CD14-positive monocyte (primary cell): ENCODE results near the gene TNFRSF14. TPM values are rescaled to one million over a fixed set of nuclear protein-coding genes. Genes with fewer than 3 reads are reported as not detected.

Source experiments
- DNase-seq, 3 donors: peaks; one replicate each; pipeline ENCODE4 v3.0.0-alpha.2; 2011 to 2022
- H2AFZ ChIP-seq: 2 replicates; pipeline ENCODE4 v1.6.0; 2012; ENCODE audit warnings: mild to moderate bottlenecking, low read depth, low read length, inconsistent platforms; ENCODE audit not compliant: insufficient read depth, poor library complexity, severe bottlenecking
- H3K27ac ChIP-seq, 2 donors: 1 replicate in 1 of 2; 2 replicates in 1 of 2; pipeline ENCODE4 v1.5.1; 2012 to 2013; ENCODE audit warnings: low read length in 2 of 2, control low read depth in 1 of 2, inconsistent platforms in 1 of 2, low read depth in 1 of 2, mild to moderate bottlenecking in 1 of 2
- H3K27me3 ChIP-seq, 2 donors: one replicate each; pipeline versions ENCODE4 v1.6.0 to v1.6.1; 2011 to 2013; ENCODE audit warnings: low read length in 2 of 2; ENCODE audit not compliant: control insufficient read depth in 2 of 2, insufficient read depth in 2 of 2
- H3K36me3 ChIP-seq, 2 donors: replicated peaks in 1 of 2; 1 replicate in 1 of 2; 2 replicates in 1 of 2; pipeline versions ENCODE4 v1.5.1 to v1.6.1; 2012 to 2013; ENCODE audit warnings: low read length in 2 of 2, control low read depth in 1 of 2, inconsistent platforms in 1 of 2, mild to moderate bottlenecking in 1 of 2; ENCODE audit not compliant: insufficient read depth in 2 of 2, control insufficient read depth in 1 of 2
- H3K4me1 ChIP-seq, 2 donors: 1 replicate in 1 of 2; 2 replicates in 1 of 2; pipeline versions ENCODE4 v1.5.1 to v1.6.1; 2012 to 2013; ENCODE audit warnings: low read length in 2 of 2, control low read depth in 1 of 2, inconsistent platforms in 1 of 2, mild to moderate bottlenecking in 1 of 2, moderate library complexity in 1 of 2; ENCODE audit not compliant: insufficient read depth in 2 of 2, control insufficient read depth in 1 of 2
- H3K4me2 ChIP-seq: replicated peaks from 2 replicates; pipeline ENCODE3; 2012; ENCODE audit warnings: low read length, moderate library complexity, mild to moderate bottlenecking; ENCODE audit not compliant: poor library complexity, severe bottlenecking; ENCODE audit errors: extremely low read depth
- H3K4me3 ChIP-seq, 3 experiments: fragments of 200-600 bp in 1 of 3; sonication (generic) in 1 of 3; replicated peaks in 1 of 3; 1 replicate in 2 of 3; 2 replicates in 1 of 3; pipeline ENCODE4 v1.5.1; 2011 to 2013; ENCODE audit warnings: low read length in 3 of 3, mild to moderate bottlenecking in 3 of 3, control low read depth in 2 of 3, low read depth in 2 of 3, inconsistent platforms in 1 of 3, moderate library complexity in 1 of 3
- H3K79me2 ChIP-seq: 2 replicates; pipeline ENCODE4 v1.6.0; 2012; ENCODE audit warnings: mild to moderate bottlenecking, control low read depth, inconsistent platforms, low read length, moderate library complexity; ENCODE audit not compliant: insufficient read depth
- H3K9ac ChIP-seq: 2 replicates; pipeline ENCODE4 v1.6.0; 2017; ENCODE audit warnings: low read length, mild to moderate bottlenecking; ENCODE audit not compliant: insufficient read depth, poor library complexity, severe bottlenecking
- H3K9me3 ChIP-seq, 2 donors: replicated peaks in 1 of 2; 1 replicate in 1 of 2; 2 replicates in 1 of 2; pipeline versions ENCODE4 v1.5.1 to v1.6.1; 2012 to 2013; ENCODE audit warnings: low read length in 2 of 2, control low read depth in 1 of 2; ENCODE audit not compliant: control insufficient read depth in 1 of 2, insufficient read depth in 1 of 2
- H4K20me1 ChIP-seq: 2 replicates; pipeline ENCODE4 v1.6.0; 2012; ENCODE audit warnings: mild to moderate bottlenecking, low read length, control low read depth, moderate library complexity; ENCODE audit not compliant: insufficient read depth
- H3K27ac Mint-ChIP-seq, 7 donors: one replicate each; pipeline ENCODE4 v1.8.0; 2020; ENCODE audit warnings: mild to moderate bottlenecking in 7 of 7, mixed read lengths in 7 of 7, moderate library complexity in 6 of 7, inconsistent platforms in 2 of 7
- H3K27me3 Mint-ChIP-seq, 3 donors: one replicate each; pipeline ENCODE4 v1.8.0; 2021 to 2022; ENCODE audit warnings: low read depth in 3 of 3, mild to moderate bottlenecking in 3 of 3, mixed read lengths in 3 of 3, moderate library complexity in 3 of 3, inconsistent platforms in 1 of 3
- H3K36me3 Mint-ChIP-seq, 2 donors: one replicate each; pipeline ENCODE4 v1.8.0; 2020; ENCODE audit warnings: mixed read lengths in 2 of 2, inconsistent platforms in 1 of 2, mild to moderate bottlenecking in 1 of 2
- H3K4me1 Mint-ChIP-seq: one replicate; pipeline ENCODE4 v1.8.0; 2020; ENCODE audit warnings: mild to moderate bottlenecking, mixed read lengths
- H3K4me3 Mint-ChIP-seq, 2 donors: one replicate each; pipeline ENCODE4 v1.8.0; 2020; ENCODE audit warnings: mild to moderate bottlenecking in 2 of 2, mixed read lengths in 2 of 2, moderate library complexity in 1 of 2
- H3K9me3 Mint-ChIP-seq, 7 donors: one replicate each; pipeline ENCODE4 v1.8.0; 2020 to 2022; ENCODE audit warnings: mixed read lengths in 7 of 7, mild to moderate bottlenecking in 6 of 7, moderate library complexity in 6 of 7, inconsistent platforms in 2 of 7
- WGBS: methylation state at CpG from one replicate; pipeline ENCODE4 v1.1.5; 2013; ENCODE audit warnings: missing lambda C conversion rate; ENCODE audit not compliant: insufficient coverage; 5-methylcytosine and 5-hydroxymethylcytosine counted together
- intact Hi-C, 2 donors: fragments of 100-400 bp; cut with micrococcal nuclease; formaldehyde crosslinking; loops; one replicate each; pipeline versions ENCODE4 v1.15.0 to v1.15.1; 2023
- polyA plus RNA-seq, 3 donors: library from polyadenylated mRNA; depleted of rRNA in 1 of 3; unstranded in 2 of 3; stranded (reverse) in 1 of 3; fragments of 300-500 nt in 2 of 3; fragments of >200 nt in 1 of 3; fragmentation: Illumina TruSeq in 2 of 3; gene quantifications; 1 replicate in 2 of 3; 2 replicates in 1 of 3; pipeline ENCODE4 v1.2.3, GENCODE V29; 2012 to 2021
- TF ChIP-seq, protein P1 (sequence below): fragments of 200-600 bp; IDR thresholded peaks from one replicate; pipeline ENCODE4 v1.8.0; 2022; ENCODE audit warnings: antibody characterized with exemption, mild to moderate bottlenecking

Gene TNFRSF14
- polyA plus RNA-seq, 3 donors: 62.1 to 512 (median 64.4) TPM

DNA sequence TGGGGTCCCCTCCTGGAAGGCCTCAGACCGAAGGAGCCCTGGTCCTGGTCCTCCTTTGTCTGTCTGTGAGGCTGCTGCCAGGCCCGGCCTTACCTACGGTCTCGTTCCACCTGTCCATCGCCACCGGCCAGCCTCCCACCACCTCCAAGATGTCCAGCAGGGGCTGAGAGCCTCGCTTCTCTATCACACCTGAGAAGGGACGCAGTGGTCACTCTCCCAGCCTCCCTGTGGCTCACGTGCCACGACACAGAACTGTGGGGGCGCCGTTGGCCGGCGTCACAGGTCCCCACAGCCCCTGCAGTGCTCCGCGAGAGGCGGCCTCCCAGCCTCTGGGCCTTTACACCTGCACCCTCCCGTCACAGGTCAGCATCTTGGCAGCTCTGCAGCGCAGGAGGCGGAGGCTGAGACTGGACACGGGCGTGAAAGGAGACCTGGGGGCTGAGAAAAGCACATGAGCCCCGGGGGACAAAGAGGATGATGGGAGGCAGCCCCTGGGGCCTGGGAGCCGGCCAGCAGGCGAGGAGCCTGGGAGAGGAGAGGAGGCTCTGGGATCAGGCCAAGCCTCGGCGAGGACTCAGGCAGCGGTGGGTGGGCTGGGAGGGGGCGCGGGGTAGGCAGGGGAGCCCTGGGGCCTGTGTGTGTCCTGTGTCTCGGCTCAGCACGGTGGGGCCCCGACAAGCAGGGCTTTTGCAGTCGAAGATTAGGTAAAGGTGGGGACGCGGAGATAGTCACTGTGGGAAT is 50.9 kb downstream of the TNFRSF14 start:
- Mint-ChIP-seq H3K36me3 (no peaks in the 10 kb centered on the region), H3K27me3 (peaks cover 2 to 18% (median 13%) of the 10 kb centered on the region in 3 donors), H3K9me3 (peaks cover 0 to 3% (median 0%) of the 10 kb centered on the region in 7 donors), H3K4me1 (no peaks in the 10 kb centered on the region), H3K27ac (peak overlapping the region in 1 of 7 donors; percentile 61), H3K4me3 (no peak overlapping the region)
- TF ChIP-seq, protein P1, sequence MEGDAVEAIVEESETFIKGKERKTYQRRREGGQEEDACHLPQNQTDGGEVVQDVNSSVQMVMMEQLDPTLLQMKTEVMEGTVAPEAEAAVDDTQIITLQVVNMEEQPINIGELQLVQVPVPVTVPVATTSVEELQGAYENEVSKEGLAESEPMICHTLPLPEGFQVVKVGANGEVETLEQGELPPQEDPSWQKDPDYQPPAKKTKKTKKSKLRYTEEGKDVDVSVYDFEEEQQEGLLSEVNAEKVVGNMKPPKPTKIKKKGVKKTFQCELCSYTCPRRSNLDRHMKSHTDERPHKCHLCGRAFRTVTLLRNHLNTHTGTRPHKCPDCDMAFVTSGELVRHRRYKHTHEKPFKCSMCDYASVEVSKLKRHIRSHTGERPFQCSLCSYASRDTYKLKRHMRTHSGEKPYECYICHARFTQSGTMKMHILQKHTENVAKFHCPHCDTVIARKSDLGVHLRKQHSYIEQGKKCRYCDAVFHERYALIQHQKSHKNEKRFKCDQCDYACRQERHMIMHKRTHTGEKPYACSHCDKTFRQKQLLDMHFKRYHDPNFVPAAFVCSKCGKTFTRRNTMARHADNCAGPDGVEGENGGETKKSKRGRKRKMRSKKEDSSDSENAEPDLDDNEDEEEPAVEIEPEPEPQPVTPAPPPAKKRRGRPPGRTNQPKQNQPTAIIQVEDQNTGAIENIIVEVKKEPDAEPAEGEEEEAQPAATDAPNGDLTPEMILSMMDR: no peak
- WGBS: 93% methylated on average over 34 of the region's 36 CpGs
- no peaks in the 10 kb centered on the region for H3K27me3 ChIP-seq
- no peak overlapping the region for H3K27ac ChIP-seq
- H3K9ac ChIP-seq: no peak overlapping the region
- no peaks in the 10 kb centered on the region for H3K79me2 ChIP-seq
- DNase-seq: no peak
- no peaks in the 10 kb centered on the region for H3K9me3 ChIP-seq
- H3K4me2 ChIP-seq: no peak overlapping the region
- H2AFZ ChIP-seq: no peak overlapping the region
- no peaks in the 10 kb centered on the region for H3K4me1 ChIP-seq
- no peak overlapping the region for H3K4me3 ChIP-seq
- no peaks in the 10 kb centered on the region for H4K20me1 ChIP-seq
- intact Hi-C loops: no loop called here
- no peaks in the 10 kb centered on the region for H3K36me3 ChIP-seq

DNA sequence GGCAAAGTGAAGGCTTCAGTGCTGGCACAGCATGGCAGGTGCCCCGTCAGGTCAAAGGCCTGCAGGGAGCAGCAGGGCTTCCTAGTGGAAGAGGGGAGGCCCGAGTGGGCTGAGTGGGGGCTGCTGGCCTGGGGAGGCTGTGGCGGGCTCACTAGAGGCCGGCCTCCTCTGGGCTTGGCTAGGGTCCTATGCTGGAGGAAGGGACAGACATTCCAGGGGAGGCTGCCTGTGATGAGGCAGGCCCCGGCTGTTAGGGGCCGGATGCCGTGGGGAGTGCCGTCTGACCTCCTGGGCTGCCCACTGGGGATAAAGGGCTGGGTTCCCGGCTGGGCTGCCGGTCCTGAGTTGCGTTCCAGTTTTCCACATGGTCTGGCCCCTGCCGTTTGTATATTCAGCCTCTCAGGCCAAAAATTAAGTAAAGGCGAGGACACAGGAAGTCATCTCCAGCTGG is 51.5 kb downstream of the TNFRSF14 start:
- H2AFZ ChIP-seq: no peak overlapping the region
- no peaks in the 10 kb centered on the region for H3K36me3 Mint-ChIP-seq
- H3K4me3 Mint-ChIP-seq: no peak overlapping the region
- no peaks in the 10 kb centered on the region for H3K27me3 ChIP-seq
- no peaks in the 10 kb centered on the region for H3K79me2 ChIP-seq
- H3K27ac Mint-ChIP-seq: no peak overlapping the region
- no peaks in the 10 kb centered on the region for H3K9me3 ChIP-seq
- no peak for DNase-seq
- no peaks in the 10 kb centered on the region for H3K4me1 ChIP-seq
- peaks cover 2 to 16% (median 14%) of the 10 kb centered on the region in 3 donors for H3K27me3 Mint-ChIP-seq
- H3K9me3 Mint-ChIP-seq: peaks cover 0 to 4% (median 2%) of the 10 kb centered on the region in 7 donors
- no peak overlapping the region for H3K4me2 ChIP-seq
- TF ChIP-seq, protein P1: no peak
- WGBS: 87% methylated on average over 11 of the region's 13 CpGs
- H3K4me1 Mint-ChIP-seq: no peaks in the 10 kb centered on the region
- intact Hi-C loops: no loop called here
- H3K4me3 ChIP-seq: no peak overlapping the region
- no peaks in the 10 kb centered on the region for H3K36me3 ChIP-seq
- H3K27ac ChIP-seq: no peak overlapping the region
- no peaks in the 10 kb centered on the region for H4K20me1 ChIP-seq
- no peak overlapping the region for H3K9ac ChIP-seq
